HepG2 (cell line): ENCODE results near the gene PAPSS2. TPM values are rescaled to one million over a fixed set of nuclear protein-coding genes. Genes with fewer than 3 reads are reported as not detected.

Source experiments
- CC2D1A ChIP-seq: sonication (generic); formaldehyde crosslinking; IDR thresholded peaks from 2 replicates; pipeline ENCODE4 v1.8.1; 2023; ENCODE audit warnings: mild to moderate bottlenecking, missing genetic modification reagents
- HDAC2 ChIP-seq: sonication (generic); formaldehyde crosslinking; IDR thresholded peaks from 2 replicates; pipeline ENCODE4 v1.4.0; 2020; ENCODE audit warnings: missing genetic modification reagents
- HNRNPUL1 ChIP-seq: fragments of 200-400 bp; formaldehyde crosslinking; IDR thresholded peaks from 2 replicates; pipeline ENCODE4 v1.6.1; 2017; ENCODE audit warnings: low read depth, mild to moderate bottlenecking, low read length, moderate library complexity
- ISX ChIP-seq: sonication (generic); formaldehyde crosslinking; conservative IDR thresholded peaks from 2 replicates; pipeline ENCODE4 v1.5.0; 2020; ENCODE audit warnings: missing genetic modification reagents
- MAF1 ChIP-seq: sonication (generic); formaldehyde crosslinking; IDR thresholded peaks from 2 replicates; pipeline ENCODE4 v1.5.0; 2020; ENCODE audit warnings: missing genetic modification reagents, borderline replicate concordance
- MEF2D ChIP-seq: sonication (generic); formaldehyde crosslinking; IDR thresholded peaks from 2 replicates; pipeline ENCODE4 v1.5.1; 2020; ENCODE audit warnings: mild to moderate bottlenecking, missing genetic modification reagents
- MYPOP ChIP-seq: sonication (generic); formaldehyde crosslinking; IDR thresholded peaks from 2 replicates; pipeline ENCODE4 v1.8.1; 2023; ENCODE audit warnings: mild to moderate bottlenecking, moderate library complexity, missing genetic modification reagents
- NR2F2 ChIP-seq: IDR thresholded peaks from 2 replicates; pipeline ENCODE4 v1.6.1; 2012; ENCODE audit warnings: low read depth, inconsistent platforms, borderline replicate concordance
- PAF1 ChIP-seq: IDR thresholded peaks from 2 replicates; pipeline ENCODE4 v1.6.1; 2016; ENCODE audit warnings: missing genetic modification reagents, missing compliant biosample characterization
- PBX3 ChIP-seq: sonication (generic); formaldehyde crosslinking; IDR thresholded peaks from 2 replicates; pipeline ENCODE4 v1.8.1; 2023; ENCODE audit warnings: missing genetic modification reagents, inconsistent platforms, borderline replicate concordance
- PHF21A ChIP-seq: sonication (generic); formaldehyde crosslinking; IDR thresholded peaks from 2 replicates; pipeline ENCODE4 v1.5.0; 2020; ENCODE audit warnings: mild to moderate bottlenecking, missing genetic modification reagents
- PHF8 ChIP-seq: sonication (generic); formaldehyde crosslinking; IDR thresholded peaks from 2 replicates; pipeline ENCODE4 v1.5.0; 2020; ENCODE audit warnings: missing genetic modification reagents
- RBM39 ChIP-seq: fragments of 200-400 bp; formaldehyde crosslinking; IDR thresholded peaks from one replicate; pipeline ENCODE4 v1.6.1; 2018; ENCODE audit warnings: antibody characterized with exemption, mild to moderate bottlenecking, low read depth, low read length; ENCODE audit not compliant: poor library complexity, severe bottlenecking
- REXO4 ChIP-seq: sonication (generic); formaldehyde crosslinking; IDR thresholded peaks from 2 replicates; pipeline ENCODE4 v1.8.0; 2022; ENCODE audit warnings: missing genetic modification reagents, mild to moderate bottlenecking, borderline replicate concordance
- SOX13 ChIP-seq, 3 experiments: fragments of 450-650 bp in 1 of 3; sonication (generic) in 1 of 3; formaldehyde crosslinking in 1 of 3; IDR thresholded peaks in 2 of 3; conservative IDR thresholded peaks in 1 of 3; 2 replicates each; pipeline versions ENCODE4 v1.5.0 to v1.6.1; 2016 to 2020; ENCODE audit warnings: antibody characterized with exemption in 1 of 3, mild to moderate bottlenecking in 1 of 3, missing compliant biosample characterization in 1 of 3, missing genetic modification reagents in 1 of 3, moderate library complexity in 1 of 3
- TBX2 ChIP-seq: sonication (generic); formaldehyde crosslinking; IDR thresholded peaks from 2 replicates; pipeline ENCODE4 v1.5.0; 2020; ENCODE audit warnings: missing genetic modification reagents, mild to moderate bottlenecking, borderline replicate concordance
- TRIM24 ChIP-seq: sonication (generic); formaldehyde crosslinking; IDR thresholded peaks from 2 replicates; pipeline ENCODE4 v1.8.0; 2022; ENCODE audit warnings: mild to moderate bottlenecking, missing genetic modification reagents
- ZNF230 ChIP-seq: sonication (generic); formaldehyde crosslinking; IDR thresholded peaks from 2 replicates; pipeline ENCODE4 v1.4.0; 2020; ENCODE audit warnings: mild to moderate bottlenecking, missing genetic modification reagents
- ZNF44 ChIP-seq: sonication (generic); formaldehyde crosslinking; IDR thresholded peaks from 2 replicates; pipeline ENCODE4 v1.5.1; 2020; ENCODE audit warnings: mild to moderate bottlenecking, missing genetic modification reagents
- ZSCAN9 ChIP-seq: IDR thresholded peaks from 2 replicates; pipeline ENCODE4 v1.6.1; 2016; ENCODE audit warnings: borderline replicate concordance
- polyA plus RNA-seq, 8 experiments: library from polyadenylated mRNA; depleted of rRNA in 3 of 8; stranded (reverse) in 7 of 8; unstranded in 1 of 8; fragments of >200 nt; fragmentation: Illumina TruSeq in 4 of 8; extraction: Trizol in 4 of 8; gene quantifications; 2 replicates each; pipeline versions ENCODE4 v1.2.1 to v1.2.3, GENCODE V29; 2011 to 2016; ENCODE audit warnings: low read depth in 4 of 8, missing spikeins in 1 of 8, mixed read lengths in 1 of 8; ENCODE audit not compliant: insufficient read depth in 1 of 8
- total RNA-seq, 5 experiments: library from RNA; depleted of rRNA; stranded (reverse); fragments of >200 nt; fragmentation: Illumina TruSeq; extraction: Trizol; gene quantifications; 2 replicates each; pipeline ENCODE4 v1.2.3, GENCODE V29; 2016; ENCODE audit warnings: low read depth in 1 of 5
- TF ChIP-seq, protein P1 (sequence below): sonication (generic); formaldehyde crosslinking; IDR thresholded peaks from 2 replicates; pipeline ENCODE4 v1.4.0; 2020; ENCODE audit warnings: mild to moderate bottlenecking, missing genetic modification reagents, borderline replicate concordance

Gene PAPSS2
- total and polyA plus RNA-seq, 2 of the 13 experiments (the other 11 are each of a cell fraction or from before 2014, with no cell fraction given) = 0.11 to 0.12 TPM

DNA sequence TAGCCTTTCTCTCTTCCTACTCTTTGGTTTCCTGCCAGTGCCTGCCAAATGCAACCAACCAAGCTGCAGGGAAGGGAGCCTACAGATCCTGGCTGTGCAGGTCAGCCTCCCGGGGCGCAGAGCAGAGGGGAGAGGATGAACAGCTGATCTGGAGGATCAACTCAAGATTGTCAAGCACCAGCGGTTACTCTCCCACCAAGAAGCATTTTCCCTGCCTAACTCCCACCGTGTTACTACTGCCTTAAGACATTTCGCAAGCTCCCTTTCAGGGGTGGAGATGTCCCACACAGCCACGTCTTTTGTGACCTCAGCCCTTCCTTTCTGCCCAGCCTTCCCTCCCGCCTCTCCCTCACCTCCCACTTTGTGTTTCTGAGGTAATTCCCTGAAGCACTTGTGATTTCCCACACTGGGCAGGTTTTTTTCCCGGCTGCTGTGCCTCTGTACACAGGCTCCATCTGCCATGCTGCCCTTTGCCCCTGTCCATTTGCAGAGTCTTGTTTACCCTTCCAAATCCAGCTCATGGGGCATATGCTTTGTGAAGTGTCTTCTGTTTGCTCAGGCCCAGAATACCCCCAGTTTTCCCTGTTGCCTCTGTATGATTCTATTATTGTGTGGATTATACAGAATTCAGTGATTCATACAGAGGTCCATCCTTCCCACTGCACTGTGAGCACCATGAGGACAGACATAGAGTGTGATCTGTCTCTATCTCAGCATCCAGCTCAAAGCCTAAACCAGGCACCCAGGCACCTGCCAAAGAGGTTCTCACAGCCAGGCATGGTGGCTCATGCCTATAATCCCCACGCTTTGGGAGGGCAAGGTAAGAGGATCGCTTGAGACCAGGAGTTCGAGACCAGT, 40.9 kb upstream of the PAPSS2 start (continued):
- TF ChIP-seq, protein P1, sequence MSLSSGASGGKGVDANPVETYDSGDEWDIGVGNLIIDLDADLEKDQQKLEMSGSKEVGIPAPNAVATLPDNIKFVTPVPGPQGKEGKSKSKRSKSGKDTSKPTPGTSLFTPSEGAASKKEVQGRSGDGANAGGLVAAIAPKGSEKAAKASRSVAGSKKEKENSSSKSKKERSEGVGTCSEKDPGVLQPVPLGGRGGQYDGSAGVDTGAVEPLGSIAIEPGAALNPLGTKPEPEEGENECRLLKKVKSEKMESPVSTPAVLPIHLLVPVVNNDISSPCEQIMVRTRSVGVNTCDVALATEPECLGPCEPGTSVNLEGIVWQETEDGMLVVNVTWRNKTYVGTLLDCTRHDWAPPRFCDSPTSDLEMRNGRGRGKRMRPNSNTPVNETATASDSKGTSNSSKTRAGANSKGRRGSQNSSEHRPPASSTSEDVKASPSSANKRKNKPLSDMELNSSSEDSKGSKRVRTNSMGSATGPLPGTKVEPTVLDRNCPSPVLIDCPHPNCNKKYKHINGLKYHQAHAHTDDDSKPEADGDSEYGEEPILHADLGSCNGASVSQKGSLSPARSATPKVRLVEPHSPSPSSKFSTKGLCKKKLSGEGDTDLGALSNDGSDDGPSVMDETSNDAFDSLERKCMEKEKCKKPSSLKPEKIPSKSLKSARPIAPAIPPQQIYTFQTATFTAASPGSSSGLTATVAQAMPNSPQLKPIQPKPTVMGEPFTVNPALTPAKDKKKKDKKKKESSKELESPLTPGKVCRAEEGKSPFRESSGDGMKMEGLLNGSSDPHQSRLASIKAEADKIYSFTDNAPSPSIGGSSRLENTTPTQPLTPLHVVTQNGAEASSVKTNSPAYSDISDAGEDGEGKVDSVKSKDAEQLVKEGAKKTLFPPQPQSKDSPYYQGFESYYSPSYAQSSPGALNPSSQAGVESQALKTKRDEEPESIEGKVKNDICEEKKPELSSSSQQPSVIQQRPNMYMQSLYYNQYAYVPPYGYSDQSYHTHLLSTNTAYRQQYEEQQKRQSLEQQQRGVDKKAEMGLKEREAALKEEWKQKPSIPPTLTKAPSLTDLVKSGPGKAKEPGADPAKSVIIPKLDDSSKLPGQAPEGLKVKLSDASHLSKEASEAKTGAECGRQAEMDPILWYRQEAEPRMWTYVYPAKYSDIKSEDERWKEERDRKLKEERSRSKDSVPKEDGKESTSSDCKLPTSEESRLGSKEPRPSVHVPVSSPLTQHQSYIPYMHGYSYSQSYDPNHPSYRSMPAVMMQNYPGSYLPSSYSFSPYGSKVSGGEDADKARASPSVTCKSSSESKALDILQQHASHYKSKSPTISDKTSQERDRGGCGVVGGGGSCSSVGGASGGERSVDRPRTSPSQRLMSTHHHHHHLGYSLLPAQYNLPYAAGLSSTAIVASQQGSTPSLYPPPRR (CRISPR knock-in tag) = peak; percentile 94
- TF ChIP-seq MYPOP (CRISPR knock-in tag) (peak; percentile 59; the same call in 1 of the 2 replicates), PHF21A (CRISPR knock-in tag) (peak; percentile 97), RBM39 (no peak), PAF1 (CRISPR knock-in tag) (no peak), PHF8 (CRISPR knock-in tag) (no peak), HDAC2 (CRISPR knock-in tag) (peak; percentile 88), TBX2 (peak; percentile 92), MAF1 (CRISPR knock-in tag) (no peak), HNRNPUL1 (no peak), TRIM24 (CRISPR knock-in tag) (no peak), REXO4 (no peak), NR2F2 (peak; percentile 91), MEF2D (peak; percentile 94), SOX13 (IDR thresholded peaks at IDR 0.05) (peak; percentile 84), SOX13 (CRISPR knock-in tag; conservative IDR thresholded peaks at IDR 0.05 in 1 of 2, IDR thresholded peaks at IDR 0.05 in 1 of 2) (peak in 1 of 2 experiments; percentile 92; a peak in 2 of 4 replicates), PBX3 (CRISPR knock-in tag) (no peak), ZSCAN9 (CRISPR knock-in tag) (no peak), ISX (no peak), ZNF44 (CRISPR knock-in tag) (no peak), ZNF230 (CRISPR knock-in tag) (no peak), CC2D1A (CRISPR knock-in tag) (no peak)
